Skin of body (tissue), 2 donors: ENCODE results near the gene USP6NL. TPM values are rescaled to one million over a fixed set of nuclear protein-coding genes. Genes with fewer than 3 reads are reported as not detected.
"Not testable (repeated sequence)": the region's sequence is repeated elsewhere in the genome, so short reads cannot be mapped to it uniquely, and the experiment has no call there.

Experiments
- DNase-seq: peaks from one replicate; lab custom pipeline; 2025; lab: John Stamatoyannopoulos, UW
- total RNA-seq: library from RNA; depleted of rRNA; stranded (reverse); fragments of >200 nt; gene quantifications from one replicate; pipeline ENCODE4 v1.2.3, GENCODE V29; 2014

Gene USP6NL
- total RNA-seq, 1 donor from 2014 or later, result 23.6 TPM

GRCh38 chr10:11520892-11521291, 90.6 kb downstream of the USP6NL start:
- DNase-seq, result no peak

GRCh38 chr10:11517150-11517549, 94.3 kb downstream of the USP6NL start:
- DNase-seq, result no peak

GRCh38 chr10:11516431-11516746, 95.1 kb downstream of the USP6NL start:
- DNase-seq, result no peak

GRCh38 chr10:11515596-11516430, 95.6 kb downstream of the USP6NL start:
- peak; percentile 29 for DNase-seq

GRCh38 chr10:11513727-11514126, 97.7 kb downstream of the USP6NL start:
- no peak for DNase-seq

- no peak for DNase-seq
These were observed 98.9 kb downstream of the USP6NL start for GRCh38 chr10:11512596-11512995.

- no peak for DNase-seq
These were observed 100.1 kb downstream of the USP6NL start for GRCh38 chr10:11511321-11511720.

GRCh38 chr10:11510736-11511135, 100.7 kb downstream of the USP6NL start:
- no peak for DNase-seq

GRCh38 chr10:11510281-11510680, 101.2 kb downstream of the USP6NL start:
- DNase-seq, result no peak

GRCh38 chr10:11509036-11509435, 102.4 kb downstream of the USP6NL start:
- no peak for DNase-seq

- no peak for DNase-seq
These were observed 105.1 kb downstream of the USP6NL start for GRCh38 chr10:11506247-11506789.

GRCh38 chr10:11505639-11506038, 105.8 kb downstream of the USP6NL start:
- DNase-seq, result no peak

GRCh38 chr10:11504566-11505285, 106.7 kb downstream of the USP6NL start:
- no peak for DNase-seq

GRCh38 chr10:11501600-11501999, 109.8 kb downstream of the USP6NL start:
- no peak for DNase-seq

- DNase-seq, result no peak
These were observed 111.9 kb downstream of the USP6NL start for GRCh38 chr10:11499425-11500071.

GRCh38 chr10:11498399-11498798, 113.1 kb downstream of the USP6NL start:
- DNase-seq, result no peak

GRCh38 chr10:11494923-11495322, 116.5 kb downstream of the USP6NL start:
- DNase-seq, result not testable (repeated sequence)

GRCh38 chr10:11493646-11494045, 117.8 kb downstream of the USP6NL start:
- no peak for DNase-seq

- no peak for DNase-seq
These were observed 120.4 kb downstream of the USP6NL start for GRCh38 chr10:11491087-11491486.

- DNase-seq, result no peak
These were observed 121.9 kb downstream of the USP6NL start for GRCh38 chr10:11489591-11489990.

GRCh38 chr10:11488126-11488525, 123.3 kb downstream of the USP6NL start:
- DNase-seq, result no peak
